DMS53 (cell line): Measurements from ENCODE around the gene NUDT4.
"Not testable (repeated sequence)": the region's sequence is repeated elsewhere in the genome, so short reads cannot be mapped to it uniquely, and the experiment has no call there.

Source experiments
- DNase-seq: peaks from one replicate; lab custom pipeline; 2025; lab: John Stamatoyannopoulos, UW

The NUDT4 gene

DNA sequence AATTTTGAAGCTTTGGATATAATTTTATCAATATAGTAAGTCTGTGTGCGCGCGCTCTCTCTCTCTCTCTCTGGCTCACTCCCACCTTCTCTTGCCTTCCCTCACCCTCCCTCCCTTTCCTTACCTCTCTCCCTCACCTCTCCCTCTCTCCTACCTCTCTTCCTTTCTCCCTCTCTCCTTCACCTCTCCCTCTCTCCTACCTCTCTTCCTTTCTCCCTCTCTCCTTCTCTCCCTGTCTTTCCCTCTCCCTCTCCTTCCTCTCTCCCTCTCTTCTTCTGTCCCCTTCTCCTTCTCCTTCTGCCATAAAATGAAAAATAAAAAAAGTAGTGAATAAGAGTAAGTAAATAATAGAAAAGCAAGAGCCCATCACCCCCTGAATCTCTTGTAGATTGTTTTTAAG, 9.0 kb upstream of the NUDT4 start:
- no peak for DNase-seq

DNA sequence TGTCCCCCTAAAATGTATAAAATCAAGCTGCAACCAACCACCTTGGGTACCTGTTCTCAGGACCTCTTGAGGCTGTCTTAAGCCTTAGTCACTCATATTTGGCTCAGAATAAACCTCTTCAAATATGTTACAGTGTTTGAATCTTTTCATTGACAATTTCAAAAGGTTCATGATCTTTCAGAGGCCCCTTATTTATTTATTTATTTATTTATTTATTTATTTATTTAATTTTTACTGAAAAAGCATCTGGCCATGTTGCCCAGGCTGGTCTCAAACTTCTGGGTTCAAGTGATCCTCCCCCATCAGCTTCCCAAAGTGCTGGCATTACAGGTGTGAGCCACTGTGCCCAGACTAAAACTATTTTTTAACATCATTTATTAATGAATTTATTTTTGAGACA, 8.2 kb upstream of the NUDT4 start:
- DNase-seq: no peak

DNA sequence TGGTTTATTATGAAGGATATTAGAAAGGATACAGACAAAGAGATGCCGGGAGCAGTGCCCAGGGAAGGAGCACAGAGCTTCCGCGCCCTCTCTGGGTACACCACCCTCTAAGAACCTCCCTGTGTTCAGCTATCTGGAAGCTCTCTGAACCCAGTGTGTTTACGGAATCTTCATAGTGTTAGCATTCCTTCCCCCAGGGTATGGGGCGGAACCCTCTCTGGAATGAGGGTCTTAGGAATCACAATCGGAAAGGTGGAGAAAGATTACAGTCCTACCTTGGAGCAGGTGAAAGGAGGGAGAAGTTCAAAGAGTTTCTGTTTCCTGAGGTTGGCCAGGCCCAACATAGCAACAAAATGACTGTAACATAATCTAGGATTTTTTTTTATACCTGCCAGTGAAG, 6.8 kb upstream of the NUDT4 start:
- DNase-seq: no peak

DNA sequence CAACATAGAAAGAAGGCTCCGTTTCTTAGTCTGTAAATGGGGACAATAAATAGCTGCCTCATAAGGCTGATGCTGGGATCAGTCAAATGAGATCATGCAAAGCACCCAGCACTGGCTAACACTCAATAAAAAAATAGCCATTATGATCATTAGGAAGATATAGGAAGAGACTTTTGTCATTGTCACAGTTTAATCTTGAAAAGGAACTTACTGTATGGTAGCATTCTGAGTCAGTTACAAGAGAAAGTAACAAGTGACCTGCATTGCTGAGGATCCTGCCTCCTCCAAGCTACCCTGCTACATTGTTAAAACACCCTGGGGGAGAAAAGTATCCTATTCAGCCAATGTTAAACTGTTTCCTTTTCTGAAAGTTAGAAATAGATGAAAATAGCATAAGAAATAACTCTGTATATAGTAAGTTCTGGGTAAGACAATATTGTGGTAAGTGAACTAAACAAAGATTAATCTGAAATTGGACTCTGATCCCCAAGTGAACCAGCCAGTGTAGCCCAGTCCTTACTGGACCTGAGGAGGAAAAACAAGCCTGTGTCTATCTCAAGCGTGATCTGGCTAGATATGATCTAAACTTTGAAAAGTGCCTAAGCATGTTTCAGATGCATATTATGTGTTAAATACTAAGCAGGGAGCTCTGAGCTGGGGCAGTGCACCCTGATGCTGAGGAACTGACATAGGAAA, 3.6 kb upstream of the NUDT4 start:
- no peak for DNase-seq

DNA sequence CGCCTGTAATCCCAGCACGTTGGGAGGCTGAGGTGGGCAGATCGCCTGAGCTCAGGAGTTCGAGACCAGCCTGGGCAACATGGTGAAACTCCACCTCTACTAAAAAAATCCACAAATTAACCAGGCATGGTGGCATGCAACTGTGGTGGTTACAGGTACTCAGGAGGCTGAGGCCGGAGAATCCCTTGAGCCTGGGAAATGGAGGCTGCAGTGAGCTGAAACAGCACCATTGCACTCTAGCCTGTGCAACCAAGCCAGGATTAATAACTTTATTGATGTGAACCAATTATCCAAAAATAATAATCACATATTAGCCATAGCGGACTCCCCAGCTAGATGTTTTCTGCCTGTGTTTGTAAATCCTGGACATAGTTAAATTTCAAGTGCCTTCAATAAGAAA, 1.8 kb upstream of the NUDT4 start:
- no peak for DNase-seq

DNA sequence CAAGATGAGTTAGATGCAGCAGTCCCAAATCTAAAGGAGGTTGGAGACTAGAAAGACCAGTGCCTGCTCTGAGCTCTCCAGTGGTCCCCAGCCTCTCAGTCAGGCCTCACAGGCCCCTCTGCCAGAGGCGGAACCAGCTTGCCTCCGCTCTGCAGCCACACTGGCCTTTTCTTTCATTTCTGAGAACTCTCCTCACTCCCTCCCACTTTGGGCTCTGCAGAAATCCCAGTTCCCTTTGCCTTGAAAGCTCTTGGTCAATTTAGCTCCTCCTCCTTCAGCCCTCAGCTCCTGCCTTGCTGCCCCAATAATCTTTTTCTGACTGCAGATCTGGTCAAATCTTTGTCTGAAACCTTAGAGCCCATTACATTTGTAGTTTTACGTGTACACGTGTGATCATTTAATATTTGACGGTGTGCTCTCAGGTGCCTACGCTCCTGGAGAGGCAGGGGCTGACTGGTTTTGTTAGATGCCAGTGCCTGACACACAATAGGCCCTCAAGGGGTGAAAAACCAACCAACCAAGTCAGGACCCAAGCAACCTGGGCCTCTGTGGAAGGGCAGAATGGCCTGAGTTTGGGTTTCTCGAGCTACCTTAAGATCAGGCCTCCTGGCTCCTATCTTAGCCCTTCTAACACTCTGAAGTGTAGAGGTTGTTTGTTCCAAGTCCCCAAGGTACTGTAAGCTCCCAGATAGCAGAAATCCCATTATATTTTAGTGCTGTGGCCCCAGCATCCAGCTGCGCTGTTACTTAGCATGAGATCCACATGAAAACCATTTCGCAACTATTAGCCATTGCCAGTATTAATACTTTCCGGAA, 1.1 kb upstream of the NUDT4 start:
- DNase-seq: peak; percentile 39

DNA sequence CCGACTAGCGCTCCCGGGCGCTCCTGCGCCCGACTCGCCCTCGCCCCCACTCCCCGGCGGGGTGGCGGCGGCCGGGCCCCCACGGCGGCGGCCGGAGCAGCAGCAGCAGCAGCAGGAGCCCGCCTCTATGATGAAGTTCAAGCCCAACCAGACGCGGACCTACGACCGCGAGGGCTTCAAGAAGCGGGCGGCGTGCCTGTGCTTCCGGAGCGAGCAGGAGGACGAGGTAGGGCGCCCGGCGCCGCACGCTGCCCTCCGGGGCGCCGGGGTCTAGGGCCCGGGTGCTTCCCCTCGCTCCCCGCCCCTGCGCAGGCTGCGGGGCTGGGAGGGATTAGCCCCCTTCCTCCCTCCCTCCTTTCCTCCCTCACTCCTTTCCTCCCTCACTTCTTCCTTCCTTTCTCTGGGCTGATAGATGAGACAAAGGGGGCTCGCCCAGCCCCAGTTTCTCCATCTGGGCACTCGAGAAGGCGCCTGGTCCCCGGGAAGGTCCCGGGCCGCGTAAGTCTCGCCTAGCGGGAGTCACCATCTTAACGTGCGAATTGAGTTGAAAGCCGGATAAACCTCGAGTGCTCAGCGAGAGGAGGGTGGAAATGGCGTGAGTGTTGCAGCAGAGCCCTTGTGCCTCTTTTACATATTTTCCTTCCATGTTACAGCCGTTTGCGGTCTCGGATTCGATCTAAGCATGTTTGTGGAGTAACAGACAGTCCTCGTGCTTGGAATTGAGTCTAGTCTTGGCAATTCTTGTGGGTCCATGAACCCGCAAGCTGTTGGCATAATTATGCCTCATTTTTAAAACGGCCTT, 672 bp downstream of the NUDT4 start:
- DNase-seq: peak; percentile 79

DNA sequence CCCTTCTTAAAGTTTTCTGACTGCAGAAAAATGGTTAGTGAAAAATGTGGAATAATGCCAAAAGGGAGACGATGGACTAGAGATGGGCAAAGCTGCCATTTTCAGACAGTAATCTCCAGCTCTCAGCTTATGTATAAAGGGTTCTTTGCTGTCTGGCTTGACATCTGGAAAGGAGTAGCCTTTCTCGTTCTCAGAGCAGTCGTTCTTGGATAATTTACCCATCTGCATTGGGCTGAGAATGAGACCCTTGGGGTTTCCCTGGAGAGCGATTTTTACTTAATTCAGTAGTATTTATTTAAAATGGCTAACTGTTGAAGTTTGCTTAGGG, 1.2 kb downstream of the NUDT4 start:
- DNase-seq: peak; percentile 67

DNA sequence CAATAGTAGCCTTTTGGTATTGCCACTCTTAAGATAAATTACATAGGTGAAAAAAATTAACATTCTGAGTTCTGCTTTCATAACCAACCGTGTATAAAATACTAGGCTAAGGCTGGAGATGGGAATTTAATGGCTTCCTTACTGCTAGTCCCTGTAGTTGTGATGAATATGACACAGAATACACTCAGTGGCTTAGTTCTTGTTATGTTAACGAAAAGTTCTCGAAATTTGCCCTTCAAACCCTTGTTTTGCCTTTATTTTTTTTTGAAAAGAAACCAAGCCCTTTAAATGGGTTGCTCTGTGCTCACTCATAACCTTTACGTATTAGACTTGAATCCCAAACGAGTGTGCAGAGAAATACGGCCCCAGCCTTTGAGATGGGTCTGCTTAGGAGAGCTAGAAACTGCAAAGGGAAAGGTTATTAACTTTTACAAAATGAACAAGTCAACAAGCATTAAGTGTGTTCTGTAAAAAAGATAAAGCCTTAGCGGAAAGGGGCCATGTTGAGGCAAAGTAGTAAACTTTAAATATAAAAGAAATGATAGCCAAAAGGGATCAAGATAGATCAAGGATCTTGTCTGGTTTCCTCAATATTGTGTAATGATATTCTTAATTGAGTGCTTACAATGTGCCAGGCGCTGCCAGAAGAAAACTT, 1.7 kb downstream of the NUDT4 start:
- peak; percentile 45 for DNase-seq

DNA sequence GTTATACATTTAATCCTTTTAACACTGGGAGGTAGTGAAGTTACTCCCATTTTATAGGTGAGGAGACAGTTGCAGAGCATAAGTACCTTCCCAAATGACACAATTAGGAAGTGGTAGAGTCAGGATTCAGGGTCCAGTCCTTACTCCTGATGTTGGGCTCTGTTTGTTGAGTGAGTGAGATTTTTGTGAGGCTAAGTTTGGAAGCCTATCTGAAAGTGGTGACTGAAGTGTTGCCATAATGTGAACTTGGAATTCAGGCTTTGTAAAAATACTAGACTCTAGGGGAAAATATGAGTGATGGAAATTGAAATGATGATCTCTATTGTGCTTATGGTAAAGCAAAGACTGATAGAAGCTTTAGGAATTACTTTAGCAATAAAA, 2.2 kb downstream of the NUDT4 start:
- no peak for DNase-seq

DNA sequence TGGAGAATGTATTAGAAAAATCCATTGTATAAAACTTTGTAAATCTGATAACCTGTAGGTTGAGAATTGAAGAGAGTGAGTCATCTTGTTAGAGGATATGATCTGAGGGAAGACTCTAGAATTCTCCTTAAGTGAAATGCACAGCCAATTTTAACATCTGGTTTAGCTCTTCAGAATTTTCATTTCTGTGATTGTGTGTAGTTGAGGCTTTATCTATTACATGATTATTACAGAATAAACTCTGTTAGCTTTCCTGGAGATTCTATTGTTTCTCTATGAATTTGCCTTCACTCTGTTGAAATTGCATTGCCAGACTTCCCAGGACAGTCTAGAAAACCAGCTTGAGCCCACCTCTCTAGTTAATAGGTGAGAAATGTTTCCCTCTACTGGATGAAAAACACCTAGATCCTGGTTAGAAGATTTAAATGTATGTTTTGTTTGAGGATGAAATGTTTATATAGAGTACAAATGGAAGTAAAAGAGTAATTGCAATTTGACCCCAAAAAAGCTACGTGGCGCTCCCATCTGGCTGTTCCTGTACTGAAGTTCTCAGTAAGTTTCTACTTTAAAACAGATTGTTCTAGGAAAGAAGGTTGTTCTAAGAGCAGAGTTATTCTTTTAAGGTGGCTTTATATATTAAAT, 2.9 kb downstream of the NUDT4 start:
- DNase-seq: peak; percentile 61

DNA sequence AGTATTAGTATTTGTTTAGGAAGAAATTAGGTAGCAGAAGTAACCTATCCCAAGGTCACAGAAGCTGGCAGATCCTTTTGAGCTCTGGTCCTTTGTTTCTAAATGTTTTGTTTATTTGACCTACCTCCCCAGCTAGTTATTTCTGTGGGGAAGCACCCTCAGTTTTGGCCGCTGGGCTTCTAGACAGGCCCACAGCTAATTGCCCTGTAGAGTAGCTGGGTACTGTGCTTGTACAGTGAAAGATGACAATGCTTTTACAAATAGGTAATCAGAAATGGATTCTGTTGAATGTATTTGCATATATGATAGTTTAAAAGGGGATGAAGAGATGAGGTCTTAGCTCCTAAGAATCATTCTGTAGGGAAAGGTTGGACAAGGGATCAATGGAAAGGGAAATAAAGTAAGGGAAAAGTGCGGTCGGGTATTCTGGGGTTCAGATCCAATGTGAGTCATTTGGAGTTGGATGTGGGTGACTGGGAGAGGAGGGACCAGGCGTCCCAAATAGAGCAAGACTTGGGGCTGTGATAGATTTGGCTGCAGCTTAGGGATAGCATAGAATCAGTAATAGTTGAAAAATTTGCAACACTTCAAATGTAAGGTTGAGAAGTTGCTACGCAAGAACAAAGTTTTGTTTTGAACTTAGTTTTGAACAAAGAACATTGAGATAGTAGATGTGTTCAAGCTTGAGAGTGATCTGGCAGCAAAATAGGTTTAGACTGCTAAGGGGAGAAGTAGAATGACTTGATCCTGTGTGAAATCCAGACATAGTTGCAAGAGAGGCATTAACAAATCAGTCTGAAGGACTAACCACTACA, 3.6 kb downstream of the NUDT4 start:
- DNase-seq: no peak

DNA sequence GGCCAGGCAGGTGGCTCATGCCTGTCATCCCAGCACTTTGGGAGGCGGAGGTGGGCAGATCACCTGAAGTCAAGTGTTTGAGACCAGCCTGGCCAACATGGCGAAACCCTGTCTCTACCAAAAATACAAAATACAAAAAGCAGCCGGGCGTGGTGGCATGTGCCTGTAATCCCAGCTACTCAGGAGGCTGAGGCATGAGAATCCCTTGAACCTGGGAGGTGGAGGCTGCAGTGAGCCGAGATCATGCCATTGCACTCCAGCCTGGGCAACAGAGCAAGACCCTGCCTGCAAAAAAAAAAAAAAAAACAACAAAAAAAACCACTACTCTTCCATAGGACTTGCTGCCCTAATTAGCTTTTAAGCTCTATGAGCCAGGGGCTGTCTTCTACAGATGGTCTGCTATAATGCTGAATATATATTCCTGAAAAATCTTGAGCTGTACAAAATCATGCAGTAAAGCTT, 4.3 kb downstream of the NUDT4 start:
- DNase-seq: not testable (repeated sequence)

DNA sequence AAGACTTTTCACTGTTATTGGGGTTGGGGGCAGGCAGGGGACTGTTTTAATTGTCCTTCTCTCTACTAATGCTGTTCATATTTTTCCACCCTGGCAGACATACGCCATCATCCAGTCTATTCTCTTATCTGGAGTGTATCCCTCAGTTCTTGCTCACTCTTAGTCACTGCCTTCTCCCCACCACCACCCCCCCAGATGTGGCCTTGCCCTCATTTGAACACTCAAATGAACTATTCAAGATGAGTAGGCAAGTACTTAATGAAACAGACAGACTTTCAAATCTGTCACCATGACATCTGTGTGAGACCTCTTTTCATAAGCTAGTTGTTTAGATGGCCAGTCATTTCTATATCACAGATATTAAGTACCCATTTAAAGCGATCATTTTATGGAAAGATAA, 10.1 kb downstream of the NUDT4 start:
- no peak for DNase-seq

DNA sequence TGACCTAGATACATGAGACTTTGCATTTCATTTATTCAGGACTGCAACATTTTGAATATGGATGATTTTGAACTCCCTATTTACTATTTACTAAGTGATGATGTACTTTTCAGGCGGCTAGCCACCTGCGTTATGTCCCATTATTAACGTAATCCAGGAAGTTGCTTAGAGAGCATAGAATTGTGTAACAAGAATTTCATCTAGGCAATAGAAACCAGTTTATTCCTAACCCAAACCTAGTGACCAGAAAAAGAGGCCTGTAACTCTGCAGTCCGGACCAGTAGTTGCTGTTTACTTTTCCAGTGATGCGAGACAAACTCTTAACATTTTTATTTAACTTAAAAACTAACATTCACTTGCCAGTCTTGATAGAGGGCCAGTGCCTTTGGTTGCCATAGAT, 12.3 kb downstream of the NUDT4 start:
- DNase-seq: peak; percentile 77

DNA sequence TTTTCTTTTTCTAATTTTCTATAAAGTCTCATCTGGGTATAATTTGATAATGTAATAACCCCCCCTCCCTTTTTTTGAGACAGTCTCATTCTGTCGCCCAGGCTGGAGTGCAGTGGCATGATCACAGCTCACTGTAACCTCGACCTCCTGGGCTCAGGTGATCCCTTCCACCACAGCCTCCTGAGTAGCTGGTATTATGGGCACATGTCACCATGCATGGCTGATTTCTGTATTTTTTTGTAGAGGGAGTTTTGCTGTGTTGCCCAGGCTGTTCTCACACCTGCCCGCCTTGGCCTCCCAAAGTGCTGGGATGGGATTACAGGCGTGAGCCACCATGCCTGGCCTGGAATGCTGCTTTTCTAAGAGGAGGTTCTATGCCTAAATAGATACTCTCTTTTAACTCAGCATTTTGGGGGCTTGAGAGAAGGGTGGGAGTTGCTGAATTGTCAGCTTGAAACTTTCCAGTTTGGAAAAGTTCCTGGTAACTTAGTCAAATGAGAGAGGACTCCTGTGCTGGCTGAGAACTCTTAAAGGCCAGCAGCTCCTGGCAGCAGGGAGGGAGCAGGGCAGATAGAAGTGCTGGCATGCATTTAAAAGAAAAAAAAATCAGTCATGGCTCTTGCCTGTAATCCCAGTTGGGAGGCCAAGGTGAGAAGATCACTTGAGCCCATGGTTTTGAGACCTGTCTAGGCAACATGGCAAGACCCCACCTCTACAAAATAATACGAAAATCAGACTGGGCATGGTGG, 13.0 kb downstream of the NUDT4 start:
- DNase-seq: peak; percentile 76

DNA sequence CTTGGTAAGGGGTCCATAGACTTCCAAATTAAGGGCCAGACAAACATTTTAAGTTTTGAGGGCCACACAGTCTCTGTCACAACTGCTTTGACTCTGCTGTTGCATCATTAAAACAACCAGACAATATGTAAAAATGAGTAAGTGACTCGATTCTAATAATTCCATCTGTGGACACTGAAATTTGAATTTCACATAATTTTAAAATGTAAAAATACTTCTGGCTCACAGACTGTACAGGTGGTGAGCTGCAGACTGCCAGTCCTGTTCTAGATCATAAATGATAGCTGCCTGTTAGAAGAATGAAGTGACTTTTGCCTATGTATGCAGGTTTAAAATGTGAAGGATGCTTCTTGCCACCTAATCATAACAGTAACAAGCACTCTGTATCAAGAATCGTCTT, 15.7 kb downstream of the NUDT4 start:
- DNase-seq: no peak

DNA sequence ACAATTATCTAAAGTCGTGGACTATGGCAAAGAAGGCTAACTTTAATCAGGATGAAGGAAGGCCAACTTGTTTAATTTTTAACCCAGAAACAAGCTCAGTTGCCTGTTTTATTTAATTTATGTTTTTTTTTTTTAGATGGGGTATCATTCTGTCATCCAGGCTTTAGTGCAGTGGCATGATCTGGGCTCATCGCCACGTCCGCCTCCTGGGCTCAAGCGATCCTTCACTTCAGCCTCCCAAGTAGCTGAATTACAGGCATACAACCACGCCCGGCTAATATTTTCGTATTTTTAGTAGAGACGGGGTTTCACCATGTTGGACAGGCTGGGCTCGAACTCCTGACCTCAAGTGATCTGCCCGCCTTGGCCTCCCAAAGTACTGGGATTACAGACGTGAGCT, 19.7 kb downstream of the NUDT4 start:
- DNase-seq: no peak

DNA sequence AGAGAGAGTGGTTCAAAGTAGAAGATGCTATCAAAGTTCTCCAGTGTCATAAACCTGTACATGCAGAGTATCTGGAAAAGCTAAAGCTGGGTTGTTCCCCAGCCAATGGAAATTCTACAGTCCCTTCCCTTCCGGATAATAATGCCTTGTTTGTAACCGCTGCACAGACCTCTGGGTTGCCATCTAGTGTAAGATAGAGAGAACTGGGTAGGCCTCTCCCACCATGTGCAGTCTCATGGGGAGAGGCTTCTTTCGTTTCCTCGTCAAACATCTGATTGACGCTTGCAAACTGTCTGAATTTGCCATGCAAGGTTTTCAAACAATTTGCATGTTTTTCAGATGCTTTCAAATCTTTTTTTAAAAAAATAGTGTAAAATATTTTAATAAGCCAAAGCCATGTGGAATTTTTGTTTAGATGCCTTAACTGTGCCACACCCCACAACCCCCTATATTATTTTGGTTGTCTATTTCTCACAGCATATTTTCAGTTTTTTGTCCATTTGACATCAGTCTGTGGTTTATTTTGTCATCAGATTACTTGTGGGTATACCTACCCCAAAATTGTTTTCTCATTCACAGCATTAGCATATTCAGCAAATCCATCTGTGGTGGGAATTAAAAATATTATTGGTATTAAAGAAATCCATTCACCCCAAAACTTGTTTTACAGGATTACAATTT, 21.6 kb downstream of the NUDT4 start:
- DNase-seq: not testable (repeated sequence)
